Activated T-cell treated with anti-CD3 and anti-CD28 coated beads for 48 hours (primary cell): Measurements from ENCODE around the gene PTH1R.

Source experiments
- DNase-seq: peaks from one replicate; pipeline ENCODE4 v3.0.0-alpha.2; 2020; ENCODE audit warnings: low read depth

Gene PTH1R

DNA sequence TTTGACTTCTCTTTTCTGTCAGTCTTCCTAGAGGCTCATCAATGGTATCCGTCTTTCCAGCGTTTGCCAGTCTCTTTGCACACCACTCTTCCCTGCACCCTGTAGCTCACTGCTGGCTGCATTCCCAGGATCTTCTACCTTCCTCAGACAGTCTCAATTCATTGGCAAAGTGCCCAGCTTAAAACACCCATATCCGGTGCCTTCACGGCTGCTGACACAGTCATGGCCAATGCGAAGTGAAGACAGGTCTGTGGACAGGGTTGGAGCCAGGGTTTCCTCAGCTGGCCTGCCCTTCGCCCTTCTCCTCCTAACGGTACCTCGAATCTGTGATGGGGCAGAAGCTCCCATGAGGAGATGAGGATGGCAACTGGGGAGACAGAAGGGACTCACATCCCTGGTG is 36.1 kb downstream of the PTH1R start:
- no peak for DNase-seq

DNA sequence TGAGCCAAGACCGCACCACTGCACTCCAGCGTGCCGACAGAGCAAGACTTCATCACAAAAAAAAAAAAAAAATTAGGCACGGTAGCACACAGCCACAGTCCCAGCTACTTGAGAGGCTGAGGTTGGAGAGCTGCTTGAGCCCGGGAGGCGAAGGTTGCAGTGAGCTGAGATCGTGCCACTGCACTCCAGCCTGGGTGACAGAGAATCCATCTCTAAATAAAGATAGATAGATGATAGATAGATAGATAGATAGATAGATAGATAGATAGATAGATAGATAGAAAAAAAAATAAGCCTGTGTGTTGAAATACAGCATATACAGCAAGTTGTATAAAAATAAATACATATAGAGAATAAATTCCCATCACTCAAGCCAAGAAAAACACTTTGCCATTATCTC is 37.3 kb downstream of the PTH1R start:
- no peak for DNase-seq

DNA sequence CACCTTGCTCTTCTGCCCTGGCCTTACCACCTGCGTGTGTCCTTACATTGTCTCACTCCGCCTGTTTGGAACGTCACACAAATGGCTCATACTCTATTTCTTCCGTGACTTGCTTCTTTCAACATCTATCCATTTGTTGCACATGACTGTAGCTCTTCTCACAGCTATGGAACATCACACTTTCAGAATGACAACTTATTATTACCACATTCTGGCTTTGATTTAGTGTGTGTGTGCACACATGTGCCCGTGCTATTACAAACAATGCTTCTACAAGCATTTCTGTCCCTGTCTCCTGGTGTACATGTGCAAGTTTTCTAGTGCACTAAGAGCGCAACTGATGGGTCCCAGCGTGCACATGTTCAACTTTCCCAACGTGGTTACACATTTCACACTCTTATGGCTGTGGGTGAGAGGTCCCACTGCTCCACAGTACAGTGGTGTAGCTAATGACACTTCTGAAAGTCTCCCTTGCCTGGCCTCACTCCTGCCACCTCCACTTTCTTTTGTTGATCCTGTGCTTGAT is 37.8 kb downstream of the PTH1R start:
- DNase-seq = no peak

DNA sequence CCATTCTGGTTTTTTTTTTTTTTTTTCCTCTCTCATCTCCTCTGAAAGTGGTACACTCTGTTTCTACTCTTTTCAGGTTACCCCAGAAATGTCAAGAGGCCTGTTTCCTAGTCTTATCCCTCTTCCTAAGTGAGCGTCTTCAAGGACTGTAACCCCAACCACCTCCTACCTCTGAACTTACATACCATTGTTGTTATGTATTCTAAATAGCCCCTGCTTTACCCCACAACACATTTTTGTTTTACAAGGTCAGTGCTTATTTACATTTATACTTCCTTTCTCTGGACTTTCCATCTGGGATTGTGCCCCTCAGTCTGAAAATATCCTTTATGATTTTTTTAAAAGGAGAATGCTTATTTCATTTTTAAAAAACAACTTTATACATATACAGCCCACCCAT is 38.8 kb downstream of the PTH1R start:
- DNase-seq = no peak

DNA sequence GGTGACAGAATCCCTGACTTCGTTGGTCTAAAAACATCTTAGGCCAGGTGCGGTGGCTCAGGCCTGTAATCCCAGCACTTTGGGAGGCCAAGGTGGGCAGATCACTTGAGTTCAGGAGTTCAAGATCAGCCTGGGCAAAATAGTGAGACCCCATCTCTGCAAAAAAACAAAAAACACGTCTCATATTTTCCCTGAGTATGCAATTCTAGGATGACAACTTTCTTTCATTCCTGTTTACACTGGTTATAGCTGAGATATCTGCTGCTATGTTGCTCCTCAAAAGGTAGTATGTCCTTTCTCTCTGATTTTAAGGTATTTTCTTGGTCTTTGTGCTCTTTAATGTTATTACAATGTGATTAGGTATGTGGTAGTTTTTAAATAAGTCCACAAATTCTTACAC is 39.3 kb downstream of the PTH1R start:
- DNase-seq = no peak

DNA sequence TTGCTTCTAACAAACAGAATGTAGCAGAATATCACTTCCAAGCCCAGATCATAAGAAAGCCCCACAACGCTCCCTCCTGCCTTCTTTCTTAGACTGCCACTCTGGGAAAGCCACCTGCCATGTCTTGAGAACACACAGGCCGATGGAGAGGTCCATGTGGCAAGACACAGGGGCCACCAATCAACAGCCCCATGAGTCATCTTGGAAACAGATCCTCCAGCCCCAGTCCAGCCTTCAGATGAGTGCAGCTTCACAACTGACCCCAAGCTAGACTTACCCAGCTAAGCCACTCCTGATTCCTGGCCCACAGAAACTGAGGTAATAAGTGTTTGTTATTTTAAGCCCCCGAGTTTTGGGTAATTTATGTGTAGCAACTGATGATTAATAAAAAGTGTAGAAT is 39.7 kb downstream of the PTH1R start:
- DNase-seq = no peak

DNA sequence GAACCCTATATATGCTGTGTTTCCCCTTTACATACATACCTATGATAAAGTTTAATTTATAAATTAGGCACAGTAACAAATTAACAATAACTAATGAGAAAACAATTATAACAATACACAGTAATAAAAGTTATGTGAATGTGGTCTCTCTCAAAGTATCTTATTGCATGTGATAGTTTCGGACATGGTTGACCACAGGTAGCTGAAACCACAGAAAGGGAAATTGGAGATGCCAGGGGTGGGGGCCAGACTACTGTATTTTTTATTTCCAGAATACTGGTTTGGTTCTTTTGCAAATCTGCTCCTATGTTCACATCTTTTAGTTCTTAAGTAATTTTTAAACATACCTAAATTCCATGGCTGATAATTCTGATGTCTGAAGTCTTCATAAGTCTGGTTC is 40.7 kb downstream of the PTH1R start:
- no peak for DNase-seq

DNA sequence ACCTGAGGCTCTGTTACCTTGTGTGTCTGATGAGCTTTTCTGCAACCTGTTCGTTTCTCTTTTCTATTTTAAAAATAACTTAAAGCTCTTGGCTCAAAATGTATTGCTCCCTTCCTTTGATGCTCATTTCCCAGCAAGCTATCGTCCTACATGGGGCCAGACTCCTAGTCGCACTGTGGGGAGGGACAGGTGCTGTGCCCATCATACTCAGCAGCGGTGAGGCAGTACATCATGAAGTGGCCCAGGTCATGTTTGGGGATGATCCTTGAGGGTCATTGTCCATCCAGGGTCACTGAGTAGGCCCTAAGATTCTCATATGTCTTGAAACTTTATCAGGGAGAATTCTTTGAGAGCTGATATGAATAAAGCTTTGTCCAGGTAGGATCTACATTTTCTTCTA is 41.1 kb downstream of the PTH1R start:
- no peak for DNase-seq

DNA sequence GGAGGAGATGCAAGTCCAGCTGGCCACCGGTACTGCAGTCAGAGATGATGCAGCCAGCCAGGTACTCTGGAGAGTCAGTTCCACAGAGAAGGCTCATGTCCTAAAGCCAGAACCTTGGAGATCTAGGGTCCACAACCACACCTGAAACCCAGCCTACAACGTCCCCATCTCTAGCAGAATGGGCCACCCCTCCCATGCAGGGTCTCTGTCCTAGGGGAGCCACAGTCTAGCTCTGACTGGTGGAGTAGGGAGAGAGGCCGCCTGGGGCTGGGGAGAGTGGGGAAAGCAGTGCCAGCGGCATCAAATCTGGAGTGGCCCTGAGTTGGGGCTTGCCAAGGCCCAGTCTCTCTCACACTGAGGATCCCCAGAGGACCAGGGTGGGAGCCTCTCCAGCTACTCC is 43.5 kb downstream of the PTH1R start:
- no peak for DNase-seq

DNA sequence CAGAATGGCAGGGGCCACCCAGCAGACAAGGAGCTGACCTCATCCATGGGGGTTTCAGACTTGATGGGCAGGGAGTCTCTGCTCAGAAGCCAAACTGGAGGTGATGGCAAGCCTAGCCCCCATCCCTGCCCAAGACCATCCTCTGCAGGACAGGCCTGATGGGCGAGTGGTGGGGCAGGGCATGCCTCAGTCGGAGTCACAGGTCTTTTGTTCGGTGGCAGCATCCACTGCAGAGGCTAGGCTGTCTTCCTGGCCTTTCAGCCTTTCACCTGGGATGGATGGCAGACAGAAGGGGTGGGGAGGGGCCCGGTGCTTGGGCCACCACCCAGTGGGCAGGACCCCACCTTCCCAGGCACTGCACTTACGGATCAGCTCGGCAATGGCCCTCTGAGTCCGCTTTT is 44.4 kb downstream of the PTH1R start:
- DNase-seq = no peak

DNA sequence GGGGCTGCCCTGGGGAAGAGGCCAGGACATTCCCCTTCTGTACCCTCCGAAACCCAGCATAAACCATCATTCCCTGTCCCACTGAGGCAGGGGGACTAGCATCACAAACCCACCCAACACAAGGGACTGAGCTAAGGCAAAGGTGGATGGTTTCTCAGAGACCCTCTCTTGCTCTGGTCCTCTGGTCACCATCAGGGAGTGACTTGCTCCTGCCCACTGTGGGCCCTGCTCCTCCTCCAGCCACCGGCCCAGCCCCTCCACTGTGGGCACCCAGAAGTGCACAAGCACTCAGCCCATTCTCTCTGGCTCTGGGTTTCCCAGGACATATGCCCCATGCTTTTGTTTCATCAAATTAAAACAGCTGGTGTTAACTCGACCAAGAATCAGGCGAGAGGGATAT is 44.9 kb downstream of the PTH1R start:
- no peak for DNase-seq

DNA sequence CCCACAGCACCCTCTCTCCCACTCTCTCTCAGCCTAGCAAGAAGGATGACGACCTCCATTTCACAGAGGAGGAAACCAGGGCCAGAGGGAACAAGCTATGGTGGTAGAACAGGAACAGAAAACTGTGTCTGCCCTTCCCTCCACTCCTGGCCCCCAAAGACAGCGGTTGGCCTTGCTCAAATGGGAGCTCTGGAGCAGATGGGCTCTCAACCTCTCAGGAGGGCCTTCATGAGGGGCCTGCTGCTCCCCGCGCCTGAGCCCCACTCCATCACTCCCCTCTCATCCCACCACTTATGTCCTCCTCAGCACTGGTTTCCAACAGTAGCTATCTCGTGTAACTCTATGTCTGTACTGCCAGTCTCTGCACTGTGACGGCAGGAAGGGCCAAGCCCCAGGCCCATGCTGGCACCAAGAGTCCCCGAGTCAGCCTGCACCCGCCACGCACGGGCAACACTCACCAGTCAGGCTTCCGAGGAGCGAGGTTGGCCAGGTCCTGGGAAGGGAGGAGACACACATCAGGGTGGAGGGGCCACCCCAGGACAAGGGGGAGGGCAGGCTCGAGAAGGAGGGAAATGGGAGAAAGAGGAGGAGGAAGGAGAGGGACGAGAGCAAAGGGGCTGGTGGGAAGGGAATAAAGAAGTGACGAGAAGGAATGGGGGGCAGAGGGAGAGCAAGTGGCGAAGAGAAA is 45.5 kb downstream of the PTH1R start:
- DNase-seq = no peak

DNA sequence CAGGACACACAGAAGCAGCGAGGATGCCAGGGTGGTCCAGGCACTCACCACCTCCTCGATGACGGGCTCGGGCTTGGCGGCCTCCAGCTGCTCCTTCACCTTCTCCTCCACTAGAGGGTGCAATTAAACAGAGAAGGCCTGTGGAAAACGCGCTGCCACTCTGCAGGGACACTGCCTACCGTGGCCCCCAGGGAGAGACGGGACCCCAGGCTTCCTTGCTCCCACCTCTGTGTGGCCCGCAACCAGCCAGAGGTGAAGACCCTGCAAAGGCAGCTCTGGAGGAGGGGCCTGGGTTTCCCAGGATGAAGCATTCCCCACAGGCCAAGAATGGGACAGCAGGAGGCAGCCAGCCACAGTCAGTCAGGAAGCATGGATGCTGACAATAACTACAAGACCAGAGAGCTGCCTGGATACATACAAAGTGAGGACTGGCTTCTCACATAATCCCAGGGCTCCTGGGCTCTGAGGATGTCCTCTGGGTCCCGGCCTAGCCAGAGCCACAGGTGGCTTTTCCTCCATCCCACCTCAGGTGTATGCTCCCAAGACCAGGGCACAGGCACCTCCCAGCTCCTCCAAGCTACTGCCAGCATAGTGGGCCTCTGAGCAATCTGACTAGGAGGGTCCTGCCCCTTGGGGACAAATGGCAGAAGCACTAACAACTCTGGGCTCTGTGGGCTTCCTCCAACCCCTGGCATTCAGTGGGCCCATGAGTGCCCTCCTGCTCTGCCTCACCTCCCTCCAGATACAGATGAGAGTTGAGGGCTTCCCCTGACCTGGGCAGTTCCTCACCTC is 46.2 kb downstream of the PTH1R start:
- DNase-seq = no peak

DNA sequence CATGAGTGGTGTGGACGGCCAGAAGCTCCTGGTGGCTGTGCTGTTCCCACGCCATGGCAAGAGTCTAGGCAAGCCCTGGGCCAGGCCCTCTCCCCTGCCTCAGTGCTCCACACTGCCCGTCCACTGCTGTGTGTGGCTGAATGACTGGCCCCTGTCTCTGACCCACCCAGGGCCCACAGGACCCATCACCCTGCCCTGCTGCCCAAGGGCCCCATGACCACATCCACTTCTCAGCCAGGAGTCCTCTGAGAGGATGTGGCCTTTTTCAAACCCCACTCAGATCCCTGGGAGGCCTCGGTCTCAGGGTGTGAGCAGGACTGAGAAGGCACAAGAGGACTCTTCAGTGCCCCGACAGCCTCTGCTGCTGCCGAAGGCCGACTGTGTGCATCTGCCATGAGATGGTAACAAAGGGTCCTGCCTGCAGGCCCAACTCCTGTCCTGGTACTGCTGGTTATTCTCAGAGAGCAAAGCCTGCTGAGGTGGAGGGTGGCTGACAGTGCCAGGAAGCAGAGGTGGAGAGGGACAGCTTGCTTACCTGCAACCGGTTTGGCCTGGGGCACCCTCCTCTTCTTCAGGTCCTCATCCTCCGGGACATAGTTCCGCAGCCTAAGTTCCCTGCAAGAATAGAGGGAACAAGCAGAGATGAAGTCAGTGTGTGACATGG is 47.5 kb downstream of the PTH1R start:
- DNase-seq = no peak

DNA sequence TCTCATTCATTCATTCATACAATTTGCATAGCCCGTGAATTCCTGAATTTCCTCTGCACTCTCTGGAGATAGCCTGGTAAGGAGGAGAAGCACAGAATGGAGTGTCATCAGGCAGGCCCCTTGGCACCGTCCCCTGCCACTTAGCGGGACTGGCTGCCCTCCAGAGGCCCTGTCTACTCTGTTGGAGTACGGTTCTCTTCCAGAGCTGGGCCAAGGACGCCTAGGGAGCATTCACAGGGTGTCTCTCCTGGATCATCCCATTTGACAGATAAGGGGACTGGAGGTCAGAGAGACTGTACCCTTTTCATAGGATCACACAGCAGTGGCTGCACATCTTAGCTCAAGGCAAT is 48.0 kb downstream of the PTH1R start:
- DNase-seq = no peak

DNA sequence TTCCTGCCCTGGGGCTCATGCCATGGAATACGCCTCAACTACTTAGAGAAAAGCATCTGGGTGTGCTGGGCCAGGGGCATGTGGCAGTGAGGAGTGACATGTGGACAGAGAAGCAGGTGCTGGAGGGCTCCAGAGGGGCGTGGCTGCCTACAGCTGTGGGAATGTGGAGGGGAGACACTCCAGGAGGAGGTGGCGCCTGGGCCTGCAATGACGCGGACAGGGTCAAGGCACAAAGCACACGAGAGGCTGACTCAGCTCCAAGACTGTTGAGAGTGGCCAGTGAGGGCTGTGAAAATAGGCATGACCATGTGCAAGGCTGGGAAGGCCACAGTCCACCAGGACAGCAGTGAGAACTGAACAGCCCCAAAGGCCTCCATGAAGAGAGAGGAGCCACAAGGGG is 48.5 kb downstream of the PTH1R start:
- DNase-seq = no peak

DNA sequence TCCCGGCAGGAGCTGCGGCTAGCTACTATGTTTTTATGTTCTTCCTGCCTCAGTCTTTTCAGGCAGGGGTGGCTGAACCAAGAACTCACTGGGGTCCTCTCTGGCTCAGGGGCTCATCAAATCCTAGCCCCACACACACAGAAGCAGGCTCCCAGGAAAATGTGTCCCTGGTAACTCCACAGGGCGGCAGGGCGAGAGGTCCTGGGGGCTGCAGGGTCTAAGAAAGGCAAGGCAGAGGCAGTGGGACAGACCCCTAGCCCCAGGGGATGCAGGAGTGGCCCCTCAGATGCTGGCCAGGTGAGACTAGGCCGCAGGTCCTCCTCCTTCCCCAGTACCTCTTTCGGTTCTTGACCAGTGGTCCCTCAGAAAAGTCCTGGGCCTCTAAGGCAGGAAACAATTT is 48.9 kb downstream of the PTH1R start:
- no peak for DNase-seq

DNA sequence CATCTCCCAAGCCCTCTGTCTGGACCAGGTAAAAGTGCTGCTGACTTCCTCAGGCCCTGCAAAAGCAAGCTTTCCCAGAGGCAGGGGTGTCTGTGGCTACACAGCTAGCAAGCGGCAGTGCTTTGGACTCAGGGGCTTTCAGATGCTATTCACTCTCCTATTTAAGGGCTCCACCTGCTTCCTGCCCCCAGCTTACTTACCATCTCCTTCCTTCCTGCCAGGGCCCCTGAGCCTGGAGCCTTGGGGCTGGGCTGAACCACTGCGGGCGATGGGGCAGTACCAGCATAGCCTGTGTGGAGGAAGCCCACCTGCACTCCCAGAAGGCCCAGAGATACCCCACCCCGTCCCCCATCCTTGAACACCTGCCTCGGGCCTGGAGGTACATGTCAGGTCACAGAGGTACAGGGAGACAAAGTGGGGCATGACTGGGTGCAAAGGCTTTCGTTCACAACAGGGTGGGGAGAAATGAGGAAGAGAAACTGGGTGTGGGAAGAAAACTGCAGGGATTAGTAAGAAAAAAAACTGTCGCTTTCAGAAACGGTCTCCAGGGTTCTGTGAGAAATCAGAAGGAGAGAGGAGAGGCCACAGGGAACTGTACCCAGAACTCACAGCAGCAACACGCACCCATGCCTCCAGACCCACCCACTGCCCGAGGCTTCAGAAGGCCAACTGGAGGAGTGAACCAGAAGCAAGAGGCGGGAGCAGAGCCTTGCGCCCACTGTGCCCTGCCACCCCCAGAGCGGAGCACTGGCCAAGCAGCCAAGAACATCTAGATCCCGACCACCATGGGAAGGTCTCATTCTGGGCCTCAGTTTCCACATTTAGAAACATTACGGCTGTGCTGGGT is 49.6 kb downstream of the PTH1R start:
- no peak for DNase-seq

DNA sequence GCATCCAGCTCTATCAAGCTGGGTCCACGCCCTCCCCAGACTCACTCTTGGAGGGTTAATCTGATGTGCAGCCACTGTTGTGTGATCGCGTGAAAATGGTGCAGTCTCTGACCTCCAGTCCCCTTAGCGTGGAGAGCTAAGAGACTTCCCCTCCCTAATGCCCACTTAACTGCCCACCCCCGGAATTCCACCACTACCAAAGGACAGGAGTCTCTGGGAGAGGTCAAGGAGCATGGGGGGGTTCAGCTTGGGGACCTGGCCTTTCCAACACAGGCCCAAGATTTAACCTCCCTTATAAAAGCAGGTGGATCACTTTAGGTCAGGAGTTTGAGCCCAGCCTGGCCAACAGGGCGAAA is 50.2 kb downstream of the PTH1R start:
- no peak for DNase-seq

DNA sequence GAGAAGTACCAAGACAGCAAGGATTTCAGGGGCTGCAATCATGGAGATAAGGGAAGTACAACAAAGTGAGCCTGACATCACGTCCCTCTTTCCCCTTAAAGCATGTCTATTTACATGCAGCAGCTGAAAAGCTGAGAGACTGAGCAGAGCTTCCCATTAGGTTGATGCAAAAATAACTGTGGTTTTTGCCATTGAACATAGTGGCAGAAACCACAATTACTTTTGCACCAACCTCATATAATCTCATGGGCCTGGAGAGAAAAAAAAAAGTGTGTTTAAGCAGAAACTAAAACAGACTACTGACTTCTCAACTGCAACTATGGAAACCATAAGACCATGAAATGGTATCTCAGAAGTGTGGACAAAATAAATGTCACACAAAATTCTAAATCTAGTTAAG is 50.8 kb downstream of the PTH1R start:
- no peak for DNase-seq

DNA sequence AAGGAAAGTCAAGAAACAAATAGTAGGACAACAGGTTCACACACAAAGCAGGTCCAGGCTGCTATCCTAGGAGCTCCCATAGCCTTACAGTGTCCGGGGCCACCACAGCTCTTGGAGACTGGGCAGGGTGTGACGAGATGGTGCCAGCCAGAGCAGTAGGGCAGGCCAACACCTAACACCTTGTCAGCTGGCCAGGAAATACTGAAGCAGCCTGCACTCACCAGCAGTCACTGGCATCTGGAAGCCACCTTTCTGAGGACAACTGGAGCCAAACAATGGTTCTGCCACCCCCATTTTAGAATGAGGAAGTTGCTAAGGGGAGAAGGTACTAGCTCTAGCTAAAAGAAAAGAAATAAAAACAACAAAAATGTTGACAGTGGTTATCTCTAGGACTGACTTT is 51.8 kb downstream of the PTH1R start:
- no peak for DNase-seq

DNA sequence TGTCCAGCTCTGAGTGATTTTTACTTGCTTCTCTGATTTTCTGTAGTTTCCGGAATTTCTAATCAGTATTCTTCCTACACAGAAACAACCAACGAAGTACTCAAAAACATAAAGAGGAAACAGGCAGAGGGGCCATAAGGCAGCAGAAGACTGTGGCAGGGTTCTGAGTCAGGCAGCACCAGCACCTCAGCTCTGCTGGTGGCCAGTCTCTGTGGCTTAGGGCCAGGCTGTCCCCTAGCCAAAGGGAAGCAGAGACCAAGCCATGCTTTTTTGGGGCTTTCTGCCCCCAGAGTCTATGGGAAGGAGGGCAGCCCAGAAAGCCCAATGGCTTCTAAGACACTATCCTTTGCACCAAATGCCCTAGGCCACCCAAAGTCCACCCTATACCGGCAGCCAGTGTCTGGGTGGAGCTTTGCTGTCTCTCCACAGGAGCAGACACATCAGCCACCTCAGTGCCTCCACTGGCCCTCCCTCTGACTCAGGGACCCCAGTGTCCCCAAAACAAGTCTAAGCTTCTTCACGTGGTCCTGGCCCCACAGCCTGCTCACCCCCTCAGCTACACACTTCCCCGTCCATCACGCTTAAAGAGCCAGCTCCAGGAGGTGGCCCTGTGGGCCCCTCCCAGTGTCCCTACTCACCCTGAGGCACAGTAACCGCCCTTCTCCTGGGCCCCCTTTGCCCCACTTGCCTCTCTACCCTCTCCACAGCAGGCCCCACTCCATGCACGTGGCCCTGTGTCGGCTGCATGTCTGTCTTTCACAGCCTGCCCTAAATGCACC is 52.8 kb downstream of the PTH1R start:
- DNase-seq = no peak
